Measurements from ENCODE around the gene TMEM132E. TPM values are rescaled to one million over a fixed set of nuclear protein-coding genes. Genes with fewer than 3 reads are reported as not detected.
A peak's percentile ranks its signal among the peaks of the same experiment; 100 is the strongest.

The TMEM132E gene
- total and polyA plus RNA-seq, 10 of the 15 experiments (the other 5 are each of a cell fraction or from before 2014, with no cell fraction given) = not detected

DNA sequence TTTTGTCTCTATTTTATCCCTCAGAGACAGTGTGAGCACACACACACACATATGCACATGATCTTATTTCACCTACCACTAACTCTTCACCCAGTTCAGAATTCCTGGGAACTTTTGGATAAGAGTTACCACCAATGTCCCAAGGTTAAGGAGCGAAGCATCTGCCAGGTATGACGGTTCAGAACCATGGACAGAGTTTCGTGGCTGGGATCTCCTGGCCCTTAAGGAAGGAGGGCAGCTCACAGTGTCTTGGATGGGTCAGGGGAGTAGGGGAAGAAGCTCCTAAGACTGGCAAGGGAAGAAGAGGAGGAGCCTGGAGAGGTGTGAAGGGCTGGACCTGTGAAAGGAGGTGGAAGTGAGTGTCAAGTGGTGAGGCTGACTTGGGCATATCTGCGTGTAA is 23.0 kb upstream of the TMEM132E start:
- no TSS peak for BruUV-seq (replicated peaks)
- in situ Hi-C loops (cut with MboI) = no loop called here
- Histone ChIP-seq H3K79me2 (ENCODE audit: control insufficient read depth, insufficient read depth, low read length) (no peaks in the 10 kb centered on the region), H3K9ac (ENCODE audit: control insufficient read depth, insufficient read depth, low read length) (no peak overlapping the region), H3K27me3 (replicated peaks in 1 of 2; ENCODE audit: control insufficient read depth in 2 of 2, insufficient read depth in 2 of 2, low read length in 1 of 2) (no peaks in the 10 kb centered on the region; a peak in 2 of 4 replicates), H3K4me2 (ENCODE audit: control insufficient read depth, insufficient read depth) (no peak overlapping the region), H3K36me3 (ENCODE audit: control insufficient read depth in 2 of 2, insufficient read depth in 2 of 2, low read length in 1 of 2) (no peaks in the 10 kb centered on the region), H3K27ac (ENCODE audit: control insufficient read depth, insufficient read depth) (no peak overlapping the region), H3K4me1 (ENCODE audit: control insufficient read depth, insufficient read depth, low read length) (no peaks in the 10 kb centered on the region), H3K9me3 (replicated peaks; ENCODE audit: control insufficient read depth, insufficient read depth, low read length) (no peaks in the 10 kb centered on the region), H2AFZ (ENCODE audit: control insufficient read depth, low read depth, low read length) (no peak overlapping the region), H3K4me3 (no peak overlapping the region), H4K20me1 (ENCODE audit: control insufficient read depth, insufficient read depth) (no peaks in the 10 kb centered on the region)
- intact Hi-C loops (cut with micrococcal nuclease; ENCODE audit: unreplicated experiment) = no loop called here
- FAIRE-seq = no peak
- CTCF ChIA-PET = no interaction called here
- no peak for DNase-seq (ENCODE audit: low read depth, low spot score)
- WGBS (ENCODE audit: insufficient coverage, insufficient replicate concordance, low lambda C conversion rate, missing lambda C conversion rate) = 41% methylated on average over 4 of the region's 4 CpGs
- POLR2A ChIA-PET = no interaction called here
- SMC1A ChIA-PET (ENCODE audit: uncharacterized antibody, unreplicated experiment) = no interaction called here
- TF ChIP-seq, protein P1, sequence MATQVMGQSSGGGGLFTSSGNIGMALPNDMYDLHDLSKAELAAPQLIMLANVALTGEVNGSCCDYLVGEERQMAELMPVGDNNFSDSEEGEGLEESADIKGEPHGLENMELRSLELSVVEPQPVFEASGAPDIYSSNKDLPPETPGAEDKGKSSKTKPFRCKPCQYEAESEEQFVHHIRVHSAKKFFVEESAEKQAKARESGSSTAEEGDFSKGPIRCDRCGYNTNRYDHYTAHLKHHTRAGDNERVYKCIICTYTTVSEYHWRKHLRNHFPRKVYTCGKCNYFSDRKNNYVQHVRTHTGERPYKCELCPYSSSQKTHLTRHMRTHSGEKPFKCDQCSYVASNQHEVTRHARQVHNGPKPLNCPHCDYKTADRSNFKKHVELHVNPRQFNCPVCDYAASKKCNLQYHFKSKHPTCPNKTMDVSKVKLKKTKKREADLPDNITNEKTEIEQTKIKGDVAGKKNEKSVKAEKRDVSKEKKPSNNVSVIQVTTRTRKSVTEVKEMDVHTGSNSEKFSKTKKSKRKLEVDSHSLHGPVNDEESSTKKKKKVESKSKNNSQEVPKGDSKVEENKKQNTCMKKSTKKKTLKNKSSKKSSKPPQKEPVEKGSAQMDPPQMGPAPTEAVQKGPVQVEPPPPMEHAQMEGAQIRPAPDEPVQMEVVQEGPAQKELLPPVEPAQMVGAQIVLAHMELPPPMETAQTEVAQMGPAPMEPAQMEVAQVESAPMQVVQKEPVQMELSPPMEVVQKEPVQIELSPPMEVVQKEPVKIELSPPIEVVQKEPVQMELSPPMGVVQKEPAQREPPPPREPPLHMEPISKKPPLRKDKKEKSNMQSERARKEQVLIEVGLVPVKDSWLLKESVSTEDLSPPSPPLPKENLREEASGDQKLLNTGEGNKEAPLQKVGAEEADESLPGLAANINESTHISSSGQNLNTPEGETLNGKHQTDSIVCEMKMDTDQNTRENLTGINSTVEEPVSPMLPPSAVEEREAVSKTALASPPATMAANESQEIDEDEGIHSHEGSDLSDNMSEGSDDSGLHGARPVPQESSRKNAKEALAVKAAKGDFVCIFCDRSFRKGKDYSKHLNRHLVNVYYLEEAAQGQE (IDR thresholded peaks at IDR 0.05; ENCODE audit: low read depth, low read length) = peak; percentile 80
- no peak for TF ChIP-seq SMC3 (IDR thresholded peaks at IDR 0.05; ENCODE audit: borderline replicate concordance, low read length)
- RAD21 ChIA-PET (ENCODE audit: unreplicated experiment) = no interaction called here
- no peak for ATAC-seq

DNA sequence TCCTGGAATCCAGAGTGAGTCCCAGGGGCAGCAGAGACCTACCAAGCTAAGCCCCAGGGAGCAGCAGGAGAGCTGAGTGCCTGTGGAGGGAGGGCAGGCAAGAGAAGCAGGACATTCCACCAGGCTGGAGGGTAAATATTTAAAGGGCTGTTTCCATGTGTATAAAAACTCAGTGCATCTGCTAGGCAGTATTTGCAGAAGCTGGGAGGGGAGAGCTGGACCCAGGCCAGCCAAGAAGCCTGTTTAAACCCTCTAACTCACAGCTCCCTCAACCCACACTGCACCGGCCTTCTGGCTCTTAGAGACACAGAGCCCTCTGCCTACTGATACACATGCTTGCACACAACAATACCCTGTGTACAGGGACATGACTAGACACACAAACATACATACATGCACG is 22.5 kb upstream of the TMEM132E start:
- H3K4me1 ChIP-seq (ENCODE audit: control insufficient read depth, insufficient read depth, low read length) = no peaks in the 10 kb centered on the region
- H2AFZ ChIP-seq (ENCODE audit: control insufficient read depth, low read depth, low read length) = no peak overlapping the region
- H3K9ac ChIP-seq (ENCODE audit: control insufficient read depth, insufficient read depth, low read length) = no peak overlapping the region
- no peaks in the 10 kb centered on the region for H4K20me1 ChIP-seq (ENCODE audit: control insufficient read depth, insufficient read depth)
- no peak overlapping the region for H3K4me2 ChIP-seq (ENCODE audit: control insufficient read depth, insufficient read depth)
- no peak overlapping the region for H3K4me3 ChIP-seq
- DNase-seq (ENCODE audit: low read depth, low spot score) (no peak), ATAC-seq (no peak), FAIRE-seq (no peak)
- in situ Hi-C loops (cut with MboI) (no loop called here), intact Hi-C loops (cut with micrococcal nuclease; ENCODE audit: unreplicated experiment) (no loop called here)
- H3K27me3 ChIP-seq (replicated peaks in 1 of 2; ENCODE audit: control insufficient read depth in 2 of 2, insufficient read depth in 2 of 2, low read length in 1 of 2) = no peaks in the 10 kb centered on the region; a peak in 3 of 4 replicates
- 0% methylated on average over 2 of the region's 2 CpGs for WGBS (ENCODE audit: insufficient coverage, insufficient replicate concordance, low lambda C conversion rate, missing lambda C conversion rate)
- H3K9me3 ChIP-seq (replicated peaks; ENCODE audit: control insufficient read depth, insufficient read depth, low read length) = no peaks in the 10 kb centered on the region
- H3K36me3 ChIP-seq (ENCODE audit: control insufficient read depth in 2 of 2, insufficient read depth in 2 of 2, low read length in 1 of 2) = no peaks in the 10 kb centered on the region
- ChIA-PET SMC1A (ENCODE audit: uncharacterized antibody, unreplicated experiment) (no interaction called here), CTCF (no interaction called here), RAD21 (ENCODE audit: unreplicated experiment) (no interaction called here), POLR2A (no interaction called here)
- no peaks in the 10 kb centered on the region for H3K79me2 ChIP-seq (ENCODE audit: control insufficient read depth, insufficient read depth, low read length)
- no TSS peak for BruUV-seq (replicated peaks)
- H3K27ac ChIP-seq (ENCODE audit: control insufficient read depth, insufficient read depth) = no peak overlapping the region
- TF ChIP-seq TBL1XR1 (IDR thresholded peaks at IDR 0.05; ENCODE audit: low read depth, low read length) (no peak), YBX1 (IDR thresholded peaks at IDR 0.05) (no peak), BHLHE40 (IDR thresholded peaks at IDR 0.05; ENCODE audit: borderline replicate concordance in 1 of 2, low read depth in 2 of 2, low read length in 1 of 2) (no peak), HDAC6 (IDR thresholded peaks at IDR 0.05; ENCODE audit: unreplicated experiment) (no peak), SUPT20H (IDR thresholded peaks at IDR 0.05; ENCODE audit: borderline replicate concordance, control insufficient read depth, low read depth, low read length) (no peak), CEBPB (IDR thresholded peaks at IDR 0.05; ENCODE audit: borderline replicate concordance in 1 of 2, low read depth in 2 of 2, low read length in 2 of 2) (no peak), POLR2AphosphoS5 (IDR thresholded peaks at IDR 0.05; ENCODE audit: low read length) (no peak), RELA (IDR thresholded peaks at IDR 0.05; ENCODE audit: borderline replicate concordance, partially characterized antibody) (no peak), SMC3 (IDR thresholded peaks at IDR 0.05; ENCODE audit: borderline replicate concordance, low read length) (no peak), FOS (IDR thresholded peaks at IDR 0.05; ENCODE audit: borderline replicate concordance, extremely low read depth, insufficient read length) (no peak), RUNX3 (IDR thresholded peaks at IDR 0.05; ENCODE audit: low read length) (no peak)
- TF ChIP-seq, protein P2, sequence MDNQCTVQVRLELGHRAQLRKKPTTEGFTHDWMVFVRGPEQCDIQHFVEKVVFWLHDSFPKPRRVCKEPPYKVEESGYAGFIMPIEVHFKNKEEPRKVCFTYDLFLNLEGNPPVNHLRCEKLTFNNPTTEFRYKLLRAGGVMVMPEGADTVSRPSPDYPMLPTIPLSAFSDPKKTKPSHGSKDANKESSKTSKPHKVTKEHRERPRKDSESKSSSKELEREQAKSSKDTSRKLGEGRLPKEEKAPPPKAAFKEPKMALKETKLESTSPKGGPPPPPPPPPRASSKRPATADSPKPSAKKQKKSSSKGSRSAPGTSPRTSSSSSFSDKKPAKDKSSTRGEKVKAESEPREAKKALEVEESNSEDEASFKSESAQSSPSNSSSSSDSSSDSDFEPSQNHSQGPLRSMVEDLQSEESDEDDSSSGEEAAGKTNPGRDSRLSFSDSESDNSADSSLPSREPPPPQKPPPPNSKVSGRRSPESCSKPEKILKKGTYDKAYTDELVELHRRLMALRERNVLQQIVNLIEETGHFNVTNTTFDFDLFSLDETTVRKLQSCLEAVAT (IDR thresholded peaks at IDR 0.05) = no peak

Data from GM12878 (cell line).